Measurements from ENCODE around the gene ETFA. TPM values are rescaled to one million over a fixed set of nuclear protein-coding genes. Genes with fewer than 3 reads are reported as not detected.

Gene ETFA
- total and polyA plus RNA-seq, 12 donors, result 103 to 541 (median 442) TPM

GRCh38 chr15:76334438-76335306, 23.4 kb upstream of the ETFA start:
- H3K4me3 ChIP-seq, result peak overlapping the region in 1 of 10 donors; percentile 51
- H3K27ac ChIP-seq, result no peak overlapping the region
- no peak for DNase-seq
- H3K9me3 ChIP-seq, result no peaks in the 10 kb centered on the region
- intact Hi-C loops (cut with DNase I), result loop anchor here in 6 of 10 donors (5.0 to 10.0 kb wide), 4 partner anchors 97 to 147 kb away; no protein-coding TSS in a partner anchor
- no peaks in the 10 kb centered on the region for H3K36me3 ChIP-seq
- peaks cover 44 to 84% (median 72%) of the 10 kb centered on the region in 7 donors for H3K27me3 ChIP-seq
- 18 to 20% methylated on average over 44 of the region's 44 CpGs for WGBS, 2 donors
- TF ChIP-seq CTCF (IDR thresholded peaks at IDR 0.05), result no peak
- H3K4me1 ChIP-seq, result peaks cover 15 to 51% (median 32%) of the 10 kb centered on the region in 9 donors
- ATAC-seq, result no peak

GRCh38 chr15:76333720-76334437, 22.6 kb upstream of the ETFA start:
- Histone ChIP-seq H3K27me3 (peaks cover 36 to 84% (median 69%) of the 10 kb centered on the region in 7 donors), H3K9me3 (no peaks in the 10 kb centered on the region)

GRCh38 chr15:76333309-76333708, 22.0 kb upstream of the ETFA start:
- no peaks in the 10 kb centered on the region for H3K9me3 ChIP-seq
- intact Hi-C loops (cut with DNase I), result loop anchor here in 6 of 10 donors (5.0 to 10.0 kb wide), 4 partner anchors 96 to 146 kb away; no protein-coding TSS in a partner anchor
- no peak for TF ChIP-seq CTCF (IDR thresholded peaks at IDR 0.05)
- H3K36me3 ChIP-seq, result no peaks in the 10 kb centered on the region
- peaks cover 31 to 80% (median 63%) of the 10 kb centered on the region in 7 donors for H3K27me3 ChIP-seq
- ATAC-seq (no peak), DNase-seq (no peak)
- peaks cover 12 to 39% (median 28%) of the 10 kb centered on the region in 9 donors for H3K4me1 ChIP-seq
- WGBS, 2 donors, result 92 to 100% methylated on average over 1 of the region's 1 CpG
- H3K27ac ChIP-seq, result no peak overlapping the region
- no peak overlapping the region for H3K4me3 ChIP-seq

More at GRCh38 chr15:76333720-76334437, 22.6 kb upstream of the ETFA start:
- intact Hi-C loops (cut with DNase I), result loop anchor here in 6 of 10 donors (5.0 to 10.0 kb wide), 4 partner anchors 97 to 147 kb away; no protein-coding TSS in a partner anchor
- TF ChIP-seq CTCF (IDR thresholded peaks at IDR 0.05), result peak in 3 of 9 donors; percentile 6 to 31 (median 21)
- H3K36me3 ChIP-seq, result no peaks in the 10 kb centered on the region
- DNase-seq (no peak), ATAC-seq (peak in 1 of 8 donors; percentile 16)
- H3K4me1 ChIP-seq, result peaks cover 12 to 43% (median 28%) of the 10 kb centered on the region in 9 donors
- no peak overlapping the region for H3K4me3 ChIP-seq
- H3K27ac ChIP-seq, result no peak overlapping the region
- WGBS, 2 donors, result 49 to 54% methylated on average over 9 of the region's 9 CpGs

- no peak for ATAC-seq
- intact Hi-C loops (cut with DNase I), result loop anchor here in 6 of 10 donors (5.0 to 10.0 kb wide), 4 partner anchors 95 to 145 kb away; no protein-coding TSS in a partner anchor
These were observed 21.5 kb upstream of the ETFA start for GRCh38 chr15:76332796-76333195.

More at GRCh38 chr15:76332796-76333195, 21.5 kb upstream of the ETFA start:
- no peak for TF ChIP-seq CTCF (IDR thresholded peaks at IDR 0.05)
- Histone ChIP-seq H3K36me3 (no peaks in the 10 kb centered on the region), H3K27me3 (peaks cover 26 to 78% (median 58%) of the 10 kb centered on the region in 7 donors), H3K4me1 (peaks cover 10 to 37% (median 29%) of the 10 kb centered on the region in 9 donors), H3K4me3 (no peak overlapping the region), H3K9me3 (no peaks in the 10 kb centered on the region), H3K27ac (no peak overlapping the region)
- WGBS, 2 donors, result 83 to 93% methylated on average over 1 of the region's 1 CpG
- no peak for DNase-seq
